Inflammatory macrophage (primary cell): ENCODE results near the gene NDUFS2.
"Not testable (repeated sequence)": the region's sequence is repeated elsewhere in the genome, so short reads cannot be mapped to it uniquely, and the experiment has no call there.

Experiments used
- DNase-seq, 2 donors: peaks; one replicate each; pipeline ENCODE4 v3.0.0-alpha.2; 2020 to 2022

Gene NDUFS2

GRCh38 chr1:161222175-161223019 is 20.2 kb downstream of the NDUFS2 start:
- no peak for DNase-seq

DNA sequence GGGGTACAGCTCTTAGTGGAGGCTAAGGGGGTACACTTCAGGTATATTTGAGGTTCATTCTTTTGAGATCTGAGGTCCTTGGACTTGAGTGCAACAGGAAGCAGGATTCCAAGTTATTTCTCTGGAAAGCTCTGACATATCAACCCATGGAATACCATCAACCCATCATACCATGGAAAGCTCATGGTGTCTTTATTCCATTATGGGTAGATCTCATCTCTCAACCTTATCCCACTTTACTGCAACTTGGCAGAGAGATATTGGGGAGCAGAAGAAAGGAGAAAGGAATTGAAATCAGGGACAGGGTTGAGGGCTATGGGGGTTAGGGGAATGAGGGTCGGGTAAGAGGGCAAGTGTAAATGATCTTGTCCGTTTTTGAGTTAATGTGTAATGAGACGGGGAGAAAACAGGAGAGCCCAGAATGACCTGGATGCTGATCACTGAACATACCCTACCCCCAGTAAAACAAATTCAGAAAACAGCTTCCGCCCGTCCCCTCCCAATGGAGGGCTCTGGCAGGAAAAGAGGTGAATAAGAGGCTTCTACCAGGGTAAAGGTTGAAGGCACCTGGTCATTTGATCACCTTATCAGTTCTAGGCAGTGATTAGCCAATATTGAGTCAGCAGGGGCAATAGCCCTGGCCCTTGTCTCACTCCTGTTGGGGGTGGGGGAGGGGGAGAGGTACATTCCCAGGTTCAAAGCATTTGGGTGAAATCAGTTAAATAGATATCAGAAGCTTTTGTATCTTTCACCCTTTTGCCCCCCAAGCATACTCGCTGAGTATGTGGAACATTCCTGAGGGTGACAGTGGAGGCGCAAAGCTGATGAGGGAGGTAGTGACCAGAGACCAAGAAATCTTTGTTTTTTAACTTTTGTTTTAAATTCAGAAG is 21.9 kb downstream of the NDUFS2 start:
- no peak for DNase-seq

DNA sequence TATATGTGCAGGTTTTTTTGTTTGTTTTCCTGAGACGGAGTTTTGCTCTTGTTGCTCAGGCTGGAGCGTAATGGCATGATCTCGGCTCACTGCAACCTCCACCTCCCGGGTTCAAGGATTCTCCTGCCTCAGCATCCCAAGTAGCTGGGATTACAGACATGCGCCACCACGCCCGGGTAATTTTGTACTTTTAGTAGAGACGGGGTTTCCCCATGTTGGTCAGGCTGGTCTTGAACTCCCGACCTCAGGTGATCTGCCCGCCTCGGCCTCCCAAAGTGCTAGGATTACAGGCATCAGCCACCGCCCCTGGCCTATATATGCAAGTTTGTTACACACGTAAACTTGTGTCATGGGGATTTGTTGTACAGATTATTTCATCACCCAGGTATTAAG is 22.5 kb downstream of the NDUFS2 start:
- not testable (repeated sequence) for DNase-seq

GRCh38 chr1:161225178-161225533 is 23.0 kb downstream of the NDUFS2 start:
- no peak for DNase-seq

DNA sequence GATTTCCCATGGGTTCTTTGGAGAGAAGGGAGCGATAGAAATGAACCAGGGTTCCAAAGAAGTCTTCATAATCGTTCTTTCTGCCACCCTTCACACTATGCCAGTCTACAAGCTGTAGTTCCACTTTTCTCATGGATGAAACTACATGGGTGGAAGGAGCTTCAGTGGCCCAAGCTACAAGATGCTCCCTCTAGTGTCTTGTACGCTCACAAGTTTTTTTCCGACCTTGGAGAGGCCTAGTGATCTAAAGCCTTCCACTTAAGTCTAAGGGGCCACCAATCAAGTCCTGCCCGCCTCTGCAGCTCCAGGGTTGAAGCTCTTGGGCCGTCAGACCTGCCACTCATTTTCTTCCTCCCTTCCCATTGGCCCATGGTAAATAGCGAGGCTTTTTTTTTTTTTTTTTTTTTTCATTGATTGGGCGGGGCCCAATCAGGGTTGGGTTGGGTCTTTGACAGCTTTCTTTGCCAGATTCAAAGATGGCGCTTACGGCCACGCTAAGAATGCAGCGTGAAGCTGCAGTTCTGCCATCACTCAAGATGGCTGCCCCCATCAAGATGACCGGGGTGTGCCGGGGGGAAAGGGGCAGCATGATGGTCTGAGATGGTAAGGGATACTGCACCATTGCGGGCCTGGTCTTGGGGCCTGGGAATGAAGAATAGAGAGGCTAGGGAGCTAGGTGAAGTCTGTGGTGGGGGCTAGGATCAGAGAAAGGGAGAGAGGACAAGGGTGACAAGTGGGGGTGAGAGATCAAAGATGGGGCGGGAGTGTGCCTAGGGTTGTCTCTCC is 23.6 kb downstream of the NDUFS2 start, which contains the start of gene TOMM40L:
Gene TOMM40L, plus strand, starts transcription at position 527 of the 786 bp plus-strand sequence. CDS start 430 bp downstream, outside the sequence.
- peak; percentile 100 for DNase-seq

GRCh38 chr1:161226320-161226711 is 24.1 kb downstream of the NDUFS2 start:
- DNase-seq, result no peak

GRCh38 chr1:161226759-161227158 is 24.6 kb downstream of the NDUFS2 start:
- DNase-seq, result no peak

DNA sequence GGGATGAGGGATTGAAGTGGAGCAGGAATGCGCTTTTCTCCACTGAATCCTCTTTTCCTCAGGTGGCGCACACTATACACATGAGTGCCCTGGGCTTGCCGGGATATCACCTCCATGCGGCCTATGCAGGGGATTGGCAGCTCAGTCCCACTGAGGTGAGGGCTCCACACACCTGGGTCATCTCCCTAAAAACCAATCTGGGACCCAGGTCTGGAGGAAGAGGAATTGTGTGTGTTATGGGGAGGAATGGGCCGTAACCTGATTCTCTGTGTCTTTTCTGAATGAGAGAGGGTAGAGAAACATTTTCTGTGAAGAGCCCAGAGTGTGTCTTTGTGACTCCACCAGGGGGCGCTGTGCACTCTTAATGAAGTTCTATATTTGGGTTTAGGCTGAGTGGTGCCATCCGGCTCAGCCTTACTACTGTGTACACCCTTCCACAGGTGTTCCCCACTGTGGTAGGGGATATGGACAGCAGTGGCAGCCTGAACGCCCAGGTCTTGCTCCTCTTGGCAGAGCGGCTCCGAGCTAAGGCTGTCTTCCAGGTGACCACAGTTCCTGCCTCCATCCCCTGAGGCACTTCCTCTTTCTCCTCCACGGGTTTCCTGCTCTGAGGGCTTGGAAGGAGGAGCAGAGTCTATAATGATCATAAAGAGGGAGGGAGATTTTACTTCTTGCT is 25.2 kb downstream of the NDUFS2 start:
- peak; percentile 81 to 84 for DNase-seq

GRCh38 chr1:161228032-161228431 is 25.9 kb downstream of the NDUFS2 start:
- no peak for DNase-seq

- no peak for DNase-seq
Measured at GRCh38 chr1:161229896-161230295, 27.7 kb downstream of the NDUFS2 start.

- no peak for DNase-seq
Measured at GRCh38 chr1:161230762-161231161, 28.6 kb downstream of the NDUFS2 start.

DNA sequence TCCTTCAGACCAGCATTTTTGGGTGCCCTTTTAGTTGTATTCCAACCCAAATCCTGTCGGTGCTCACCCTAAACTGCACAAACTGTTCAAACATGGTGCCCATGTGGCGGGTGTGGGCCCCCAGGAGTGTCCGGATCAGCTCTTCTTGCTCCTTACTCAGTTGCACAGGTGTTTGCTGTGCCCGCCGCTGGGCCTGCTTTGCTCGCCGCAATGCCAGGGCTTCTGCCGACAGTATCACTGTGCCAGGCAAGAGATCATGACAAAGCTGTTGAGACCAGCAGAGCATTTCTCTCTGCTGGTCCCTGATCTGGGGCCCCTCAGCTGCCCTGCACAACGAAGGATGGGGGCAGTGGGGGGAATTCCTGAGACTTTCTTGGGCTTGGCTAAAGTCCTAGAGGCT is 30.9 kb downstream of the NDUFS2 start:
- DNase-seq, result no peak

- DNase-seq, result no peak
Measured at GRCh38 chr1:161235957-161236775, 34.0 kb downstream of the NDUFS2 start.

- DNase-seq, result no peak
Measured at GRCh38 chr1:161238039-161238473, 35.9 kb downstream of the NDUFS2 start, which contains the start of gene NR1I3. NR1I3 (minus strand) TSS chr1:161238203; CDS start chr1:161236565, 1,638 bp downstream.

DNA sequence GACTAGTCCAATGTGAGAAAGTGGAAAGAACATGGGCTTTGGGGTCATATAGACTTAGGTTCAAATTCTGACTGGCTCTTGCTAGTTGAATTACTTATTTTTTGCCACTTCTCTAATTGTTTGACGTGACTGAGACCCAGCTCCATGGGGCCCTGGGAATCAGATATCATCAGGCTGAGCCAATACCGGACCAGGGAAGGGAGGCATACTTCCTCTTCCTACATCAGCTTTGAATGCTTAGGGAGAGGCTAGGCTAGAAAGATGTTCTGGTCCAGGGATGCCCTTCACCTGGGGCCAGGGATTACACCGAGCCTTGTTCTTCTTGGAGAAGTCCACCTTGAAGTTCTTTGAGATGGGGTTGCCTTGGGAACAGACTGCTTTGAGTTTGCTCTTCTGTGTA is 39.5 kb downstream of the NDUFS2 start:
- DNase-seq, result peak; percentile 27 to 30

DNA sequence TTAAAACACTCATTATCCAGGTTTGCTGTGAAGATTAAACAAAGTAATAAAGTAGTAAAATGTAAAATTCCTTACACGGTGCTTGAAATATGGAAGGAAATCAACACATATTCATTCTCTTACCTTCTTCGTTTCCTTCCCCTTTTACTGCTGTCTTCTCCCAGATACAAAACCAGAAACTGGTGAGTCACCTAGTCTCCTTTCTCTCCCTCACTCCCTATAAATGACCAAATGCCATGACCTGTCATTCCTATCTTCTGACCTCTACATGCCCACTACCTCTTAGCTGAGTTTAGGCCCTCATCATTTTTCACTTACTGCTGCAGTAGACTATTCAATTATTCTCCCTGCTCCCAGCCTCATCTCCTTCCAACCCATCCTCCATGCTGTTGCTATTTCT is 40.1 kb downstream of the NDUFS2 start:
- no peak for DNase-seq

DNA sequence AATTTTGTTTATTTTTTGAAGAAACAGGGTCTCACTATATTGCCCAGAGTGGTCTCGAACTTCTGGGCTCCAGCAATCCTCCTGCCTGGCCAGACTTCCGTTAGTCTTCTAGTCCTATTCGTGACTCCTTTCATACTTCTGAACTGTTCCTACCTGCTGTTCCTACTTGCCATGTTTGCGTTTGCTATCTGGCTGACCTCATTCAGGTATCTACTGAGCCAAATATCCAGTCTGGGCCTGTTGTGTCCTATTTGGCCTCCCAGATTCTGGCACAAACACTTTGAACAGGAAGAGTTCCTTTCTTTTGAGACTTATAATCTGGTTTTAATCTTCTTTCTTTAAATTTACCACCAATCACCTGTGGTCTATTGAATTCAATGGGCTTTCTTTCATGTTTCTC is 42.7 kb downstream of the NDUFS2 start:
- no peak for DNase-seq

DNA sequence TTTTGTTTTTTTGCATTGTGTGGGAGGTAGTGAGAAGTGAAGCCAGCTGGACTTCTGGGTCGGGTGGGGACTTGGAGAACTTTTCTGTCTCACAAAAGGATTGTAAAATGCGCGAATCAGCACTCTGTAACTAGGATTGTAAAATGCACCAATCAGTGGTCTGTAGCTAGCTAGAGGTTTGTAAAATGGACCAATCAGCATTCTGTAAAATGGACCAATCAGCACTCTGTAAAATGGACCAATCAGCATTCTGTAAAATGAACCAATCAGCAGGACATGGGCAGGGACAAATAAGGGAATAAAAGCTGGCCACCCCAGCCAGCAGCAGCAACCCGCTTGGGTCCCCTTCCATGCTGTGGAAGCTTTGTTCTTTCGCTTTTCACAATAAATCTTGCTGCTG is 47.9 kb downstream of the NDUFS2 start:
- DNase-seq, result not testable (repeated sequence)

DNA sequence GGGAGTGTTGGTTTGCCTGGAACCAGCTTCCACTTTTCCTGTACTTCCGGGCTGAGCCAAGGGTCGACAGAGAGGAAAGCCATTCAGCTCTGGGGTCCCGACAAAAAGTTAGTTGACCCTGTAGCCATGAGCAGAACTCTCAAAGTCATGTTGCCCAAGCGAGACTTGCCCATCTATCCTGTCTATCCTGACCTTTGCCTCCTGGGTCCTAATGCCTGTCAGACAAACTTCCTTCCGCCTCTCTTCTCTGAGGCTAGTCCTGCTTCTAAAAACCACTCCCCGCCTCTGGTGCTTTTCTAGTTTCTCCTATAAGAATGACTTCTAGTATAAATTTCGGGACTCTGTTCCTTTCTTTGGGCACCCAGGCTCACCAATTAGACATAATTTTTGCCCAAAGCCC is 48.7 kb downstream of the NDUFS2 start:
- no peak for DNase-seq

- DNase-seq, result no peak
Measured at GRCh38 chr1:161251579-161251978, 49.4 kb downstream of the NDUFS2 start.

GRCh38 chr1:161255302-161255701 is 53.1 kb downstream of the NDUFS2 start:
- DNase-seq, result peak in 1 of 2 donors; percentile 18
